Loucy (cell line): ENCODE data around the gene SCOC.

Source experiments
- H2AFZ ChIP-seq: fragments of 200-600 bp; sonication (generic); 2 replicates; pipeline ENCODE4 v1.6.0; 2016; ENCODE audit warnings: antibody characterized with exemption, mild to moderate bottlenecking, low read length, moderate library complexity
- H3F3A ChIP-seq: fragments of 200-600 bp; 2 replicates; pipeline ENCODE4 v1.6.0; 2016; ENCODE audit warnings: antibody characterized with exemption, low read depth, mild to moderate bottlenecking
- H3K27me3 ChIP-seq: fragments of 200-600 bp; sonication (generic); 2 replicates; pipeline ENCODE4 v1.6.1; 2014; ENCODE audit warnings: low read length, mild to moderate bottlenecking; ENCODE audit not compliant: insufficient read depth, poor library complexity, severe bottlenecking
- H3K36me3 ChIP-seq: fragments of 200-600 bp; sonication (generic); 2 replicates; pipeline ENCODE4 v1.6.1; 2016; ENCODE audit warnings: low read length; ENCODE audit not compliant: insufficient read depth
- H3K4me1 ChIP-seq: fragments of 200-600 bp; sonication (generic); 2 replicates; pipeline ENCODE4 v1.5.1; 2014; ENCODE audit warnings: low read length, mild to moderate bottlenecking; ENCODE audit not compliant: insufficient read depth, poor library complexity, severe bottlenecking
- H3K4me2 ChIP-seq: fragments of 200-600 bp; sonication (generic); 2 replicates; pipeline ENCODE4 v1.6.0; 2014; ENCODE audit warnings: antibody characterized with exemption, low read length, low read depth, mild to moderate bottlenecking; ENCODE audit not compliant: poor library complexity, severe bottlenecking
- H3K4me3 ChIP-seq: fragments of 200-600 bp; sonication (generic); 2 replicates; pipeline ENCODE4 v1.5.1; 2014; ENCODE audit warnings: low read length, mild to moderate bottlenecking, mixed read lengths; ENCODE audit not compliant: poor library complexity, severe bottlenecking
- H3K79me2 ChIP-seq: fragments of 200-600 bp; sonication (generic); 2 replicates; pipeline ENCODE4 v1.6.1; 2014; ENCODE audit warnings: low read length; ENCODE audit not compliant: insufficient read depth
- H3K9ac ChIP-seq: fragments of 200-600 bp; sonication (generic); 2 replicates; pipeline ENCODE4 v1.6.0; 2014; ENCODE audit warnings: mild to moderate bottlenecking, low read depth, low read length, moderate library complexity; ENCODE audit not compliant: poor library complexity, severe bottlenecking
- H3K9me2 ChIP-seq: fragments of 200-600 bp; sonication (generic); replicated peaks from 2 replicates; pipeline ENCODE4 v1.6.1; 2016; ENCODE audit warnings: low read depth, low read length, mixed read lengths
- H3K9me3 ChIP-seq: fragments of 200-600 bp; sonication (generic); 2 replicates; pipeline ENCODE4 v1.6.1; 2014; ENCODE audit warnings: mild to moderate bottlenecking, antibody characterized with exemption, low read length, low read depth; ENCODE audit not compliant: insufficient read depth
- H4K20me1 ChIP-seq: fragments of 200-600 bp; sonication (generic); 2 replicates; pipeline ENCODE4 v1.6.0; 2014; ENCODE audit warnings: antibody characterized with exemption, low read length, mild to moderate bottlenecking; ENCODE audit not compliant: insufficient read depth, poor library complexity, severe bottlenecking
- EZH2phosphoT487 ChIP-seq: fragments of 200-600 bp; IDR thresholded peaks from 2 replicates; pipeline ENCODE4 v1.6.1; 2018; ENCODE audit warnings: antibody characterized with exemption, mild to moderate bottlenecking, moderate library complexity, borderline replicate concordance
- TF ChIP-seq, protein P1 (sequence below): fragments of 200-600 bp; sonication (generic); conservative IDR thresholded peaks from 2 replicates; pipeline ENCODE4 v1.5.1; 2014; ENCODE audit warnings: mild to moderate bottlenecking, antibody characterized with exemption, low read length

The SCOC gene

DNA sequence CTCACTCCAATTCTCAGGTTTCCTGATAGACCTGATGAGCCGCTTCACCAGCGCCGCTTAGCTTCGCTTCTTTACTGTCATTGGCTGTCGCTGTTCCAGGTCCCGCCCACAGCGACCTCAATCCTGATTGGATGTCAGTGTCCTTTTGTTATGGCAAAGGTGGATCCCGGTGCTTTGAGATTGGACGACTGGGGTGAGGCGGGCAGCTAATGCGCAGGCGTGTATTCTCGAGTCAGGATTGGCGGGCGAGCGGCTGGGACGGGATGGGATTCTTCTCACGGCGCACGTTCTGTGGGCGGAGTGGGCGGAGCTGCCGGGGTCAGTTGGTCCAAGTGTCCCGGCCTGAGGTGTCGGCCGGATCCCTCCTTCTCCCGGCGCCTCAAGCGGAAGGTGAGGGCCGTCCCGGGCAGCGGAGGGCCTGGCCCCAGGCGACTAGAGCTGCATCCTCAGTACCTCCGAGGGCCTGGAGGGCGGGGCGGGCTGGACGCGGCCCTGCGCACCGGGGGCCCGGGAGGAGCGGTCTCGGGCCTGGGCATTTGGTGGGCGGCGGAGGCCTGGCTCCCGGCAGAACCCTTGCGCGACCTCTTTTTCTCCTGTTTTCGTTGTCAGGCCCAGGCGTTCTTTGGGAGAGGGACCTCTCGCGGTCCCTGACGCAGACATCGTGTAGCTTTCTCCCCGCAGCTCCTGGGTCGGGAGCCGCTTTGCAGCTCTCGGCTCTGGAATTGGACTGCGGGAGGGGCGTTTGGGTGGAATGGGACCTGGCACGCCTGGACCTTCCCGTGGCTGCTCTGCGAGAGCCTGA, at the start of gene SCOC:
TSS of gene SCOC (plus strand) at position 319 of the 802 bp plus-strand sequence. CDS start 5,525 bp downstream, outside the sequence.
- H3K79me2 ChIP-seq: peaks cover 50% of the 10 kb centered on the region
- H3K4me1 ChIP-seq: peaks cover 36% of the 10 kb centered on the region
- H3K4me2 ChIP-seq: peak within 1 kb of the TSS; percentile 84
- no peaks in the 10 kb centered on the region for H3K36me3 ChIP-seq
- H2AFZ ChIP-seq: peak within 1 kb of the TSS; percentile 99
- TF ChIP-seq, protein P1, sequence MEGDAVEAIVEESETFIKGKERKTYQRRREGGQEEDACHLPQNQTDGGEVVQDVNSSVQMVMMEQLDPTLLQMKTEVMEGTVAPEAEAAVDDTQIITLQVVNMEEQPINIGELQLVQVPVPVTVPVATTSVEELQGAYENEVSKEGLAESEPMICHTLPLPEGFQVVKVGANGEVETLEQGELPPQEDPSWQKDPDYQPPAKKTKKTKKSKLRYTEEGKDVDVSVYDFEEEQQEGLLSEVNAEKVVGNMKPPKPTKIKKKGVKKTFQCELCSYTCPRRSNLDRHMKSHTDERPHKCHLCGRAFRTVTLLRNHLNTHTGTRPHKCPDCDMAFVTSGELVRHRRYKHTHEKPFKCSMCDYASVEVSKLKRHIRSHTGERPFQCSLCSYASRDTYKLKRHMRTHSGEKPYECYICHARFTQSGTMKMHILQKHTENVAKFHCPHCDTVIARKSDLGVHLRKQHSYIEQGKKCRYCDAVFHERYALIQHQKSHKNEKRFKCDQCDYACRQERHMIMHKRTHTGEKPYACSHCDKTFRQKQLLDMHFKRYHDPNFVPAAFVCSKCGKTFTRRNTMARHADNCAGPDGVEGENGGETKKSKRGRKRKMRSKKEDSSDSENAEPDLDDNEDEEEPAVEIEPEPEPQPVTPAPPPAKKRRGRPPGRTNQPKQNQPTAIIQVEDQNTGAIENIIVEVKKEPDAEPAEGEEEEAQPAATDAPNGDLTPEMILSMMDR: no peak
- no peak for TF ChIP-seq EZH2phosphoT487
- H3K9me2 ChIP-seq: no peaks in the 10 kb centered on the region
- H3K27me3 ChIP-seq: no peaks in the 10 kb centered on the region
- no peaks in the 10 kb centered on the region for H3K9me3 ChIP-seq
- H4K20me1 ChIP-seq: peaks cover 49% of the 10 kb centered on the region
- peak within 1 kb of the TSS; percentile 89 for H3K4me3 ChIP-seq
- H3F3A ChIP-seq: no peaks in the 10 kb centered on the region
- H3K9ac ChIP-seq: peak within 1 kb of the TSS; percentile 95

DNA sequence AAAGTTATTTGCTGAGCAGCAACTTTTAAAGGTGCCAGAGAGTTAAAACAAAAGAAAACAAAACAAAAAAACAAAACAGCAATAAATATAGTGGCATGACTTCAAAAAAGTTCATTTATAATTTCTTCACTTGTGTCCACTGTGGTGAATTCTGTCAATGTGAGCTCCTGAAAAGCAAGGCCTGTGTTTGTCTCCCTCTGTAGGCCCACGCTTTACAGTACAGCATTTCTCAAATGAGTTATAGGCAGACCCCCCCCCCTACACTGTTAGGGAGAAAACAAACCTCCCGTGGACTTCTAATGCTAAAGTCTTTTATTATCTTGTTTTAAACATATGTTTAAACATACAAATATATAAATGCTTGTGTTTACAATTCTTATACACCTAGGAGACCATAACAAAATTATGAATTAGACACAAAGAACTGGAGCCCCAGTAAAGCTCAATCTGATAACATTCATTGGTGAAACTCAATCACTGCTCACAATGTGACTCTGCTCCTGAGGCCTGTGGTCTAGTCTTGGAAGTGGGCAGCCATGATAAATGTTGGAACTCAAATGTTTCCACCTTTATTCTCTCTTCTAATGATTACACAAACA, 47.0 kb upstream of the SCOC start:
- peaks cover 6% of the 10 kb centered on the region for H3K4me1 ChIP-seq

DNA sequence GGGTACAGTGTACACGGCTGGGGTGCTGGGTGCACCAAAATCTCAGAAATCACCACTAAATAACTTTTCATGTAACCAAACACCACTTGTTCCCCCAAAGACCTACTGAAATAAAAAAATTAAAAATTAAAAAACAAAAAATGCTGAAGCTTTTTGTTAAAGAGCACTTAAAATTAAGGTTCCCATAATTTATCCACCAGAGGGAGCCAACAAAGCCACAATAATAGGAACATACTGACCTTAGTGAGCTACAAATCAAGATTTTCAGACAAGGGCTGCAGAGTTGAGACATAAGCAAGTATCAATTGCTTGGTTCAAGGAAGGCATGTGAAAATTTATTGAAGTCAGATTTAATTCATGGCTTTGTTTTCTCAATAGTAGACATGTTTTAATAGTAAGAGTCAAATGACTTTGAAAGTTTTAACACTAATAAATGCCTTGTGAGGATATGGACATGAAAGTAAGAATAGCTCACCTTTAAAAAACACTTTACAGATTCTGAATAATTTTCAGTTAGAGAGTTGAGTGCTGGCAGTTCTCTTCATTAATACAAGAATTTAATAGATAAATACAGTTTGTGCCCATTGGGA, 43.0 kb upstream of the SCOC start:
- H3K4me3 ChIP-seq: no peak overlapping the region
- H4K20me1 ChIP-seq: no peaks in the 10 kb centered on the region
- no peak overlapping the region for H3K9ac ChIP-seq
- H3F3A ChIP-seq: no peaks in the 10 kb centered on the region
- no peaks in the 10 kb centered on the region for H3K36me3 ChIP-seq
- H3K9me2 ChIP-seq: no peaks in the 10 kb centered on the region
- H3K79me2 ChIP-seq: no peaks in the 10 kb centered on the region
- TF ChIP-seq, protein P1: peak; percentile 71
- TF ChIP-seq EZH2phosphoT487: no peak
- H3K4me2 ChIP-seq: no peak overlapping the region
- no peaks in the 10 kb centered on the region for H3K27me3 ChIP-seq
- H3K4me1 ChIP-seq: peaks cover 6% of the 10 kb centered on the region
- no peaks in the 10 kb centered on the region for H3K9me3 ChIP-seq
- no peak overlapping the region for H2AFZ ChIP-seq

More for the DNA sequence above, 47.0 kb upstream of the SCOC start:
- no peaks in the 10 kb centered on the region for H3K79me2 ChIP-seq
- no peaks in the 10 kb centered on the region for H3F3A ChIP-seq
- no peak overlapping the region for H3K4me3 ChIP-seq
- H3K27me3 ChIP-seq: no peaks in the 10 kb centered on the region
- no peak overlapping the region for H3K4me2 ChIP-seq
- H4K20me1 ChIP-seq: no peaks in the 10 kb centered on the region
- TF ChIP-seq, protein P1: peak; percentile 80
- TF ChIP-seq EZH2phosphoT487: no peak
- H2AFZ ChIP-seq: no peak overlapping the region
- no peaks in the 10 kb centered on the region for H3K9me3 ChIP-seq
- no peaks in the 10 kb centered on the region for H3K36me3 ChIP-seq
- H3K9me2 ChIP-seq: no peaks in the 10 kb centered on the region
- no peak overlapping the region for H3K9ac ChIP-seq
